Testis (tissue), 3 donors: ENCODE measurements around the gene RGS17. TPM values are rescaled to one million over a fixed set of nuclear protein-coding genes. Genes with fewer than 3 reads are reported as not detected.
"Not testable (repeated sequence)": the region's sequence is repeated elsewhere in the genome, so short reads cannot be mapped to it uniquely, and the experiment has no call there.

Source experiments
- DNase-seq: peaks from one replicate; pipeline ENCODE4 v3.0.0-alpha.2; 2019
- H3K27ac ChIP-seq, 2 donors: fragments of 200-600 bp; sonication (generic); one replicate each; pipeline ENCODE4 v1.5.1; 2019
- H3K27me3 ChIP-seq: fragments of 200-600 bp; sonication (generic); one replicate; pipeline ENCODE4 v1.5.1; 2019
- H3K36me3 ChIP-seq: fragments of 200-600 bp; sonication (generic); one replicate; pipeline ENCODE4 v1.5.1; 2017; ENCODE audit warnings: low read depth; ENCODE audit errors: missing control alignments
- H3K4me1 ChIP-seq: fragments of 200-600 bp; sonication (generic); one replicate; pipeline ENCODE4 v1.5.1; 2019
- H3K4me3 ChIP-seq, 2 donors: fragments of 200-600 bp; sonication (generic); one replicate each; pipeline ENCODE4 v1.5.1; 2017 to 2019
- H3K9me3 ChIP-seq: fragments of 200-600 bp; sonication (generic); one replicate; pipeline ENCODE4 v1.5.1; 2017
- POLR2A ChIP-seq: fragments of 450-650 bp; IDR thresholded peaks from one replicate; pipeline ENCODE4 v1.6.1; 2017; ENCODE audit warnings: antibody characterized with exemption, mild to moderate bottlenecking, moderate library complexity
- WGBS, 2 donors: methylation state at CpG; one replicate each; pipeline ENCODE4 v1.1.5; 2018; 5-methylcytosine and 5-hydroxymethylcytosine counted together
- intact Hi-C: fragments of 100-400 bp; cut with DNase I; formaldehyde crosslinking; loops from one replicate; pipeline ENCODE4 v1.15.1; 2023; ENCODE audit warnings: low total_unique reads
- polyA plus RNA-seq: library from polyadenylated mRNA; stranded (reverse); fragments of 350-450 nt; fragmentation: Illumina TruSeq; extraction: RNeasy Lipid Tissue Mini Kit (QIAGEN cat#74804); gene quantifications from one replicate; pipeline ENCODE4 v1.2.3, GENCODE V29; 2014; ENCODE audit warnings: low read depth, low replicate concordance; ENCODE audit not compliant: insufficient read depth
- total RNA-seq, 2 donors: library from RNA; depleted of rRNA; stranded (reverse); fragments of >200 nt; gene quantifications; one replicate each; pipeline ENCODE4 v1.2.3, GENCODE V29; 2016
- TF ChIP-seq, protein P1 (sequence below), 3 experiments: fragments of 450-650 bp in 2 of 3; fragments of 200-600 bp in 1 of 3; sonication (generic) in 1 of 3; IDR thresholded peaks; one replicate each; pipeline ENCODE4 v1.5.1; 2016 to 2019; ENCODE audit warnings: antibody characterized with exemption in 3 of 3, mild to moderate bottlenecking in 2 of 3, moderate library complexity in 1 of 3

Gene RGS17
- total and polyA plus RNA-seq, 3 donors from 2014 or later, result 0.65 to 4.5 (median 3.1) TPM

DNA sequence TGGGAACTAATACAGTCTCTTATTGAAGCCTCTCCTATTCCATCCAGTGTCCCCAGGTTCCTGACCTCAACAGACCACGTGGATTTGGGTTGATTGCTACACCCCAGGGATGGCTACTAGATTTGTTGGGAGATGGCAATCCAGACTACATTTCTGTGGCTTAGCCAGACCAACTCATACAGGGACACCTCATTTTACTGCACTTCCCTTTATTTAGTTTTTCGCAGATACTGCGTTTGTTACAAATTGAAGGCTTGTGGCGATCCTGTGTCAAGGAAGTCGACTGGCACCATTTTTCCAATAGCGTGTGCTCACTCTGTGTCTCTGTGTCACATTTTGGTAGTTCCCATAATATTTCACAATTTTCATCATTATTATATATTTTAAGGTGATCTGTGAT lies 118.2 kb downstream of the RGS17 start:
- 92 to 93% methylated on average over 6 of the region's 6 CpGs for WGBS, 2 donors
- DNase-seq, result no peak
- intact Hi-C loops, result no loop called here
- Histone ChIP-seq H3K36me3 (no peaks in the 10 kb centered on the region), H3K4me1 (no peaks in the 10 kb centered on the region), H3K27me3 (no peaks in the 10 kb centered on the region), H3K9me3 (no peaks in the 10 kb centered on the region), H3K27ac (no peak overlapping the region), H3K4me3 (no peak overlapping the region)
- TF ChIP-seq POLR2A, result no peak
- TF ChIP-seq, protein P1, sequence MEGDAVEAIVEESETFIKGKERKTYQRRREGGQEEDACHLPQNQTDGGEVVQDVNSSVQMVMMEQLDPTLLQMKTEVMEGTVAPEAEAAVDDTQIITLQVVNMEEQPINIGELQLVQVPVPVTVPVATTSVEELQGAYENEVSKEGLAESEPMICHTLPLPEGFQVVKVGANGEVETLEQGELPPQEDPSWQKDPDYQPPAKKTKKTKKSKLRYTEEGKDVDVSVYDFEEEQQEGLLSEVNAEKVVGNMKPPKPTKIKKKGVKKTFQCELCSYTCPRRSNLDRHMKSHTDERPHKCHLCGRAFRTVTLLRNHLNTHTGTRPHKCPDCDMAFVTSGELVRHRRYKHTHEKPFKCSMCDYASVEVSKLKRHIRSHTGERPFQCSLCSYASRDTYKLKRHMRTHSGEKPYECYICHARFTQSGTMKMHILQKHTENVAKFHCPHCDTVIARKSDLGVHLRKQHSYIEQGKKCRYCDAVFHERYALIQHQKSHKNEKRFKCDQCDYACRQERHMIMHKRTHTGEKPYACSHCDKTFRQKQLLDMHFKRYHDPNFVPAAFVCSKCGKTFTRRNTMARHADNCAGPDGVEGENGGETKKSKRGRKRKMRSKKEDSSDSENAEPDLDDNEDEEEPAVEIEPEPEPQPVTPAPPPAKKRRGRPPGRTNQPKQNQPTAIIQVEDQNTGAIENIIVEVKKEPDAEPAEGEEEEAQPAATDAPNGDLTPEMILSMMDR (IDR thresholded peaks at IDR 0.05), result no peak

DNA sequence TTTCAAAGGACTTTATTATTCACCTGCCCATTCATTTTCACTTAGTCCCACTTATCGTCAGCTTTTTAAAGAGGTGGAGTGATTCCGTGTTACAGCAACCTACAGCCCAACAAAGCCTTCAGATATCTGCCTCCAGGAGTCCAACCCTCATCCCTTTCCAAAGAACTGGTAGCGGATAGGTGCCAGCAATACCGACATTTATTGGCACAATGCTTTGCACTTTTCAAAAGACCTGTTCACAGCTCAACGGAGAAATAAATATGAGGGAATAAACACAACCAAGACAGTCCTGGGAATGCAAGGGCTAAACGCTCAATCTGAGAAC lies 127.8 kb downstream of the RGS17 start:
- intact Hi-C loops, result no loop called here
- no peak for DNase-seq
- Histone ChIP-seq H3K9me3 (no peaks in the 10 kb centered on the region), H3K27me3 (no peaks in the 10 kb centered on the region), H3K27ac (peak overlapping the region in 1 of 2 donors; percentile 88), H3K4me3 (peak overlapping the region; percentile 79 to 91), H3K36me3 (no peaks in the 10 kb centered on the region), H3K4me1 (peaks cover 3% of the 10 kb centered on the region)
- WGBS, 2 donors, result 0 to 1% methylated on average over 6 of the region's 6 CpGs
- no peak for TF ChIP-seq POLR2A
- TF ChIP-seq, protein P1 (IDR thresholded peaks at IDR 0.05), result peak in 1 of 3 experiments; percentile 9

DNA sequence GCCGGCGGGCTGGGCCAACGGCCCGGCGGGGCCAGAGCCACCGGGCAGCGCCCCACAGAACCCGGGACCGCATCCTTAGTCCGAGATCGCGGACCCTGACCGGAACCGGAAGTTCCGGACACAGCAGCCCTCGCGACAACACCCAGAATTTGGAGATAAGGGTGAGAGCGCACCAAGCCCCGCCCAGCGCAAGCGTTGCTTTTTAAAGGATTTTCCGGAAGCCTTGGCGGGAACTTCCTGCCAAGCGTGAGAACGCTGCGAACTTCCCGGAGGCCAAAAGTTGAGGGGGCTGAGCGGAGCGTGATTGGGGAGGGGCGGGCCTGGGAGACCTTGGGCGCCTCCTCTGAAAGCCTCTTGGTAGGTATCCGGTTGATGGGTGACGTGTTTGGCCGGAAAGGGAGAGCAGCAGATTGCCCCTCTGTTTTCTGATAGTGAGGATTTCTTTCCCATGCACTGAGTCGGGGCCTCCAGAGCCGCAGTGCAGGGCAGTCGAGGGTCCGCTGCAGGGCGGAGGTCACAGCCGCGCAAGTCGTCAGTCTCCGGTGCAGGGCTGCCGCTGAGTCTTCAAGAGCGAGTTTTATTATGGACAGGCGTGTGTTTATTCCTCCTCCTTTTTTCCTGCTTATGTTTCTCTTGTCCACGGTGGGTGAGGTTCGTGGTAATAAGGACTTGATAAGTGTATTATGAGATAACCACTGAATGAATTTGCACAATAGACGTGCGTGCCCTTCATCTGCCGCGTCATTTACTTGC lies 128.3 kb downstream of the RGS17 start, which contains the start of gene MTRF1L:
Gene MTRF1L (minus strand): TSS at position 97 of the 753 bp plus-strand sequence. CDS start 24 bp downstream, at position 73.
- 0% methylated on average over 24 to 48 of the region's 52 CpGs for WGBS, 2 donors
- Histone ChIP-seq H3K36me3 (no peaks in the 10 kb centered on the region), H3K4me3 (peak within 1 kb of the TSS; percentile 79 to 91), H3K27ac (peak within 1 kb of the TSS; percentile 79 to 88), H3K27me3 (no peaks in the 10 kb centered on the region), H3K4me1 (peaks cover 3% of the 10 kb centered on the region), H3K9me3 (no peaks in the 10 kb centered on the region)
- DNase-seq, result peak; percentile 97
- intact Hi-C loops, result no loop called here
- TF ChIP-seq, protein P1 (IDR thresholded peaks at IDR 0.05), result no peak
- no peak for TF ChIP-seq POLR2A

DNA sequence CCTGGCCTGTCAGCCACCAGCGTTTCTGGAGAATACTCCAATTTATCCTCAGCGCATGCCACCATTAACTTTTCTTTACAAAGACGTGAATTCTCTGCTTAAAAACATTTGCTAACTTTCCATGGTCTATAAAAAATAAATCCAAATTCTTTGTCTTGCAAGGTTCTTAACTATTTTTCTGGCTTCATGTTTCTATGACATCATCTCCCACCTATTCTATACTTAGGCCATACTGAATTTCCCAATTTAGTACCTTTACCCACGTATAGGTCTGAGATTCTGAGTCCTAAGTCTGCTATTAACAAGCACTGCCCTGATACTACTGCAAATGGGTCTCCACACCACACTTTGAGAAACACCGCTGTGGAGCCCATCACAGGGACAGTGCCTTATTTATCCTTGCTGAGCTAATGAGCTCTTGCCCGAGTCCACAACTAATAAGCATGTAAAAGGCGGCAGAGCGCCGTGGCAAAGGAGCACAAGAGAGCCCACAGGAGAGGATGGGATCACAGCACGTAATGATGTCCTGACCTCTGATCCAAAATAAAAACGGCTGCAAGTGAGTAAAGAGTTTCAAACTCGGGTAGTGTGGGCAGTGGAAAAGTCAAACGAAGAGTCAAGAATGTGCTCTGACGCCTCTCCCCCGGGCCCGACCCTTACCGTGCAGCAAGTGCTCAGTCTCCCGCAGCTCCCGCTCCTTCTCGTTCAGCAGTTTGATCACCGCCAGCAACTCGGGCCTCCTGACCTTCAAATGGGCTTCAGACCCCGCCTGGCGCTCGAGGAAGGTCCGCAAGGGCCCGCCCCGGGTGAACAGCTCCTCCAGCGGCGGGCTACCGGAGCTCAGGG lies 129.1 kb downstream of the RGS17 start:
- no peaks in the 10 kb centered on the region for H3K27me3 ChIP-seq
- no peaks in the 10 kb centered on the region for H3K36me3 ChIP-seq
- peak overlapping the region; percentile 79 to 88 for H3K27ac ChIP-seq
- H3K9me3 ChIP-seq, result no peaks in the 10 kb centered on the region
- no peak for DNase-seq
- 2 to 3% methylated on average over 27 to 30 of the region's 31 CpGs for WGBS, 2 donors
- peak overlapping the region; percentile 79 to 91 for H3K4me3 ChIP-seq
- intact Hi-C loops, result no loop called here
- TF ChIP-seq POLR2A, result no peak
- TF ChIP-seq, protein P1 (IDR thresholded peaks at IDR 0.05), result no peak
- peaks cover 3% of the 10 kb centered on the region for H3K4me1 ChIP-seq

DNA sequence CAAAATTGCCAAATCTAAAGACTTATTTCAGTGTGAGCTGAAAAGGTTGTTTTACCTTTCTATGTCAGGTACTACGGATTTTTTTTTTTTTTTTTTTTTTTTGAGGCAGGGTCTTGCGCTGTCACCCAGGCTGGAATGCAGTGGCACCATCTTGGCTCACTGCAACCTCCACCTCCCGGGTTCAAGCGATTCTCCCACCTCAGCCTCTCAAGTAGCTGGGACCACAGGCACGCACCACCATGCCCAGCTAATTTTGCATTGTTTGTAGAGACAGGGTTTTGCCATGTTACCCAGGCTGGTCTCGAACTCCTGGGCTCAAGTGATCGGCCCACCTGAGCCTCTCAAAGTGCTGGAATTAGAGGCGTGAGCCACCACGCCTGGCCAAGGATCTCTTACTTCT lies 130.3 kb downstream of the RGS17 start:
- H3K36me3 ChIP-seq, DNase-seq, H3K9me3 ChIP-seq, H3K4me3 ChIP-seq, H3K27ac ChIP-seq, H3K4me1 ChIP-seq, intact Hi-C loops, H3K27me3 ChIP-seq: not testable (repeated sequence)
- WGBS, 2 donors, result 70 to 84% methylated on average over 9 of the region's 9 CpGs
